Eye (tissue), 1 donor: Measurements from ENCODE around the gene PPP1R8.
"Not testable (repeated sequence)": the region's sequence is repeated elsewhere in the genome, so short reads cannot be mapped to it uniquely, and the experiment has no call there.

Experiments
- DNase-seq: peaks from one replicate; pipeline ENCODE4 v3.0.0-alpha.2; 2015

PPP1R8 gene

GRCh38 chr1:27833470-27833869 is 2.9 kb downstream of the PPP1R8 start:
- no peak for DNase-seq

DNA sequence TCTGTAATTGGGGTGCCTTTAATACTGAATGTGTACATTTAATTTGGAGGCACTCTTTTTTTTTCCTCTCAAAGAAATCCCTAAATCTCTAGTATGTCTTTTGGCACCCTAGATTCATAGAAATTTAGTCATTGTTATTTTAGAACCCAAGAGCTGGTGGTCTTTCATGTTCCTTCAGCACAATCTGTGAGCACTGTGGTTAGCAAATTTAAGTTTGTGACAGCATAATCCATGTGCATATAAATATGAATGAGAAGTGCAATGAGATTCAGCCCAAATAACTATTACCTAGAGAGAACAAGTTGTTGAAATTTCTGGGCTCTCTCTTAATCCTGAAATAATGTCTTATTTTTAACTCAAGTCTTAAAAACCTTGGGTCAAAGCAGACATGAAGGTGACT is 4.5 kb downstream of the PPP1R8 start:
- DNase-seq, result no peak

DNA sequence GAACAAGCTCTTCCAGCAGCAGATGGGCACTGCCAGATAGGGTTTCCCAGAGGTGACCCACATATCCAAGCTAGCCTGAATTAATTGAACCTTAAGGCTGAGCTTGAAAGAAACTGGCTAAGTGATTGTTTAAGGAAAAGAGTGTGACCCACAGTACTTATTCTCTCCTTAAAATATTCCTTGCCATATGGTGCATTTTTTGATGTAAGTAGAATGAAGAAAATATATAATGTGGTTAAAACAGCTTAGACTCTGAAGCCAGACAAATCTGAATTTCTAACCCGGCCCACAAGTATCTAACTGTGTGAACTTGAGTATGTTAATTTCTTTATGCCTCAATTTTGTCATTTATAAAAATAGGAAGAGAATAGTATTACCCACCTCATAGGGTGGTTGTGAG is 4.9 kb downstream of the PPP1R8 start:
- DNase-seq, result no peak

DNA sequence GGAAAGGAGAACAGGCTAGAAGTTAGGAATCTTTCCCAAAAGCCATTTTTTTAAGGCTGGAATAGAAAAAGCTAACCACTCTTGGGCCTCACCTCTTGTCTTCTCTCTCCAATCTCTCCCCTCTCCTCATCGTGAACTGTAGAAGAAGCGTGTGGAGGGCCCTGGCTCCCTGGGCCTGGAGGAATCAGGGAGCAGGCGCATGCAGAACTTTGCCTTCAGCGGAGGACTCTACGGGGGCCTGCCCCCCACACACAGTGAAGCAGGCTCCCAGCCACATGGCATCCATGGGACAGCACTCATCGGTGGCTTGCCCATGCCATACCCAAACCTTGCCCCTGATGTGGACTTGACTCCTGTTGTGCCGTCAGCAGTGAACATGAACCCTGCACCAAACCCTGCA is 19.4 kb downstream of the PPP1R8 start:
- no peak for DNase-seq

DNA sequence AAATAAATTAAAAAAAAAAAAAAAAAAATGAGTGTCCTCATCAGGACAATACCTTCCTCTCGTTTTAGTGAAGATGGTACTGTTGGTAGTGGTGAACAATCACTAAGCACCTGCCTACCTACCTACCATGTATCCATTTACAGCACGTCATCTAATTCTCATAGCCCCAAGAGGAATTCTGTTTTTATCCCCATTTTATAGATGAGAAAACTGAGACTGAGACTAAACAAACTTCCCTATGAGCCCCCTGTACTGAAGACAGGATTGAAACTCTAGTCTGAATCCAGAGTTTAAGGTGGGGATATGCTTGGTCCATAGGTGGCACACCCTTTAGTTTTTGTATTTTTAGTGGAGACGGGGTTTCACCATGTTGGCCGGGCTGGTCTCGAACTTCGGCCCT is 24.5 kb downstream of the PPP1R8 start:
- no peak for DNase-seq

GRCh38 chr1:27856561-27857343 is 26.2 kb downstream of the PPP1R8 start:
- DNase-seq, result no peak

DNA sequence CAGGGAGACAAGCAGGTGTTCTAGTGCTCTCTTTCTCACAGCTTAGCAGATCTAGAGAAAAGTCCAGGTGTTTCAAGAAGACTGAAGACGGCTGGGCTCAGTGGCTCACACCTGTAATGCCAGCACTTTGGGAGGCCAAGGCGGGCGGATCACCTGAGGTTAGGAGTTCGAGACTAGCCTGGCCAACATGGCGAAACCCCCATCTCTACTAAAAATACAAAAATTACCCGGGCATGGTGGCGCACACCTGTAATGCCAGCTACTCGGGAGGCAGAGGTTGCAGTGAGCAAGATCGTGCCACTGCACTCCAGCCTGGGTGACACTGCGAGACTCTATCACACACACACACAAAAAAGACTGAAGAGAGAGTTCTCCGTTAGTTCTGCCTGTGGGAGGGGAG is 27.0 kb downstream of the PPP1R8 start:
- not testable (repeated sequence) for DNase-seq

GRCh38 chr1:27858072-27858948 is 27.7 kb downstream of the PPP1R8 start:
- peak; percentile 85 for DNase-seq

GRCh38 chr1:27858949-27859576 is 28.5 kb downstream of the PPP1R8 start:
- no peak for DNase-seq

GRCh38 chr1:27861436-27861835 is 30.9 kb downstream of the PPP1R8 start:
- DNase-seq, result no peak

DNA sequence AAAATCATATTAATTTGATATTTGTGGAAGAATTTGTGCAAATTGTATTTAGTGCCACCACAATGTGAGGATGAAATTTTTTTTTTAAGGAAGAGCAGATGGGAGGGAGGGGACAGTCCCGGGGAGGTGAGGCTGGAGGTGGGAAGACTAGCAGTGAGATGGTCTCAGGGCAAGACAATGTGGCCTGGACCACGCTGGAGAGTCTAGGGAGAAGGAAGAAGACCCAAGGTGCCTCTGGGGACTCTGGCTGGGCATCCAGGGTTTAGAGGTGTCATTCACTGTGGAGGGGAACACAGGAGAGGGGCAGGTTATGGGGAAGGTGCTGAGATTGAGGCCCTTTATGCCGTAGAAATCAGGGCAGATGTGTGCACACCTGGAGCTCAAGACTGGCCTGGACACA is 31.4 kb downstream of the PPP1R8 start:
- no peak for DNase-seq

DNA sequence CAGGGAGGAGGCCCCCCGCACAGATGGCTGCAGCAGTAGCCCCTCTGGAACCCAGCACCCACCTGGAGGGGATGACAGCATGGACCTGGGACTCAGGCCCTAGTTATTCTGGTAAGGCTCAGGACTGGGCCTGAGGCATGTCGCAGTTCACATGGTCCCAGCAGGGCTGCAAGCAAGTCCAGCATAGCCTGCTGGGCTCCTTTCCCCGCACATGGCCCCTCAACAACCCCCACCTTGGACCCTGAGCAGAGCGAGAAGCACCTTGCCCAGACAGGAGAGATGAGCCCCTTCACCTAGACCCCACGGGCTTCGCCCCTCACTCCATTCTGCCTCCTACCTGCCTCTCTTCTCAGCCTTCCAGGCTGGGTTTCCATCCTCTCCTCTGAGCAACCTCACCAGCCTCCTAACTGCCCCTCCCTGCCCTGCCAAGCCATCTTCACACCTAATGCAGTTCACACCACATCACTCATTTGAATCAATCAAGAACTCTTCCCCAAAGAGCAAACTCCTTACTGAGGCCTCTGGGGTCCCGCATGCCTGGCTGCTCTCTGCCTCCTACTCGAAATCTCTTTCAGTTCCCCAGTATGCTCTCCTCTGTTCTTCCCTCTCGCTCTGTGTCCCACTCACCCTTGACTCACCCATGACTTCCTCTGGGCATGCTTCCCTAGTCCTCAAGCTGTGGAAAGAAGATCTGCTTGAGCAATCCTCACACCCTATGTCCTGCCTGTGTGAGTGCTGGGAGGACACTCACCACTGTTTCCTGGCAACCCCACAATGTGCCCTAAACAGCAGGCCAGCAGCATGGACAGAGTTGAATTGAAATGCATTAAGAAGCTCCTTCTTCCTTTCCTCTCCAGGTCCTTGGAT is 32.3 kb downstream of the PPP1R8 start:
- no peak for DNase-seq

- no peak for DNase-seq
Measured at GRCh38 chr1:27863538-27863915, 32.9 kb downstream of the PPP1R8 start.

DNA sequence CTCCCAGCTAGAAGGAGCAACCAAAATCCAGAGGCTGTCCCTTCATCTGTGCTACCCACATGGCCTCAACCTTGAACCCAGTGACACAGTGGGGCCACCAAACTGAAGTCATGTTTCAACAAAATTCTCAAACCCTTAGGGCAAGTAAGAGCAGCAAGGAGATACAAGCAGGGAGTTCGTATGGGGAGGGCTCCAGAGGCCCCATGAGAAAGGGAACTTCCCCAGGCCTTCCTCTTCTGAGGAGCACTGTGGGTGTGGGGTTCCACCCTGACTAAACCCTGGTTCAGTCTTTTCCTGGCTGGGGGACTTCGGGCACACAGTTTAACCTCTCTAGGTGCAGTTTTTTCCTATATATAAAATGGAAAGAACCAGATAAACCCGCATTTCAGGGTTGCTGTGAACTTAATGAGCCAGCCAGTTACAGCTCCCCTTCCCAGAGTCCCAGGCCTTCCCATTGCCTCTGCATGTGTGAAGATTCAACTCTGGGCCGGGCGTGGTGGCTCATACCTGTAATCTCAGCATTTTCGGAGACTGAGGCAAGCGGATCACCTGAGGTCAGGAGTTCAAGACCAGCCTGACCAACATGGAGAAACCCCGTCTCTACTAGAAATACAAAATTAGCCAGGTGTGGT is 33.8 kb downstream of the PPP1R8 start:
- no peak for DNase-seq

- no peak for DNase-seq
Measured at GRCh38 chr1:27865821-27866220, 35.2 kb downstream of the PPP1R8 start.

GRCh38 chr1:27868556-27868931 is 38.0 kb downstream of the PPP1R8 start:
- DNase-seq, result no peak

GRCh38 chr1:27868932-27869718 is 38.5 kb downstream of the PPP1R8 start:
- no peak for DNase-seq

DNA sequence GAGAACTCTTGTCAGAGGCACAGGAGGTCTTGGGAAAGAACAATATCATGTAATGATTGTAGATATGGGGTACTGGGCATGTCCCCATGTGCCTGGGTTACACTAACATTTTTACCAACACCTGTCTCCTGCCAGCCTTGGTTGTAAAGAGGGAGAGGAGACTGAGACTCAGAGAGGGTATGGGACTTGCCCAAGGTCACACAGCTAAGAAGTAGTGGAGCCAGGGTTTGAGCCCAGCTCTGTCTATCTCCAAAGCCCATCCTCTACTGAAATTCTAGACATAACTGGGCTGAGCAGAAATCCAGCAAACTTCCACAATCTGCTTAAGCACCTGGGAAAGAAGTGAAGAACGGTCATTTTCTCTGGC is 39.1 kb downstream of the PPP1R8 start:
- no peak for DNase-seq

GRCh38 chr1:27871076-27871475 is 40.5 kb downstream of the PPP1R8 start:
- not testable (repeated sequence) for DNase-seq

DNA sequence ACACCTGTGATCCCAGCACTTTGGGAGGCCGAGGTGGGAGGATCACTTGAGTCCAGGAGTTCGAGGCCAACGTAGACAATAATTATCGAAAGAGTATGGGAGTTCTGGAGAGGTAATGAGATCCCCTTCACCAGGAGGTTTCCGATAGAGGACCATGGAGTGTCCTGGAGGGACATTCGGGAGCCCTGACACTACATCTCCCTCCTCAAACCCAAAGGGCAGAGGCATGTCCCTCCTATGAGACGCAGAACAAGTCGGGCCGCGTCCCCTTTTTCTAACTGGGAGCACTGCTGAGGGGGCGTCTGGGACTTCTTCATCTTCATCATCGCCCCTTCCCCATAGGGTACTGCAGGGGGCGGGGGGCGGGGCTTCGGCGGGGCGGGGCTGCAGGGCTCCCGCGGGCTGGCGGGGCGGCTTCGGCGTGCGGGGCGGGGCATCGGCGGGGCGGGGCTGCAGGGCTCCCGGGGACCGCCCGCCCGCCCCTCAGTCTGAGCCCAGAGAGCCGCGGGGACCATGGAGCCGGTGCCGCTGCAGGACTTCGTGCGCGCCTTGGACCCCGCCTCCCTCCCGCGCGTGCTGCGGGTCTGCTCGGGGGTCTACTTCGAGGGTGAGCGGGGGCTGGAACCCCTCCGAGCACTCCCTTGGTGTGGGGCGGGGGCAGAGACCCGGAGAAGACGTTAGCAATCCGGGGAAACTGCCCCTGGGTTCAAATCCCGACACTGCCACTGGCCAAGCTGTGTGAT is 41.6 kb downstream of the PPP1R8 start, which contains the start of gene THEMIS2:
Gene THEMIS2 (plus strand): TSS at position 486 of the 743 bp plus-strand sequence. CDS start 28 bp downstream, at position 514.
- DNase-seq, result peak; percentile 64
